Cortex of kidney (tissue), 1 donor: Measurements from ENCODE around the gene RACK1.
"Not testable (repeated sequence)": the region's sequence is repeated elsewhere in the genome, so short reads cannot be mapped to it uniquely, and the experiment has no call there.

Experiments
- DNase-seq: peaks from one replicate; lab custom pipeline; 2025; lab: John Stamatoyannopoulos, UW

RACK1 gene

DNA sequence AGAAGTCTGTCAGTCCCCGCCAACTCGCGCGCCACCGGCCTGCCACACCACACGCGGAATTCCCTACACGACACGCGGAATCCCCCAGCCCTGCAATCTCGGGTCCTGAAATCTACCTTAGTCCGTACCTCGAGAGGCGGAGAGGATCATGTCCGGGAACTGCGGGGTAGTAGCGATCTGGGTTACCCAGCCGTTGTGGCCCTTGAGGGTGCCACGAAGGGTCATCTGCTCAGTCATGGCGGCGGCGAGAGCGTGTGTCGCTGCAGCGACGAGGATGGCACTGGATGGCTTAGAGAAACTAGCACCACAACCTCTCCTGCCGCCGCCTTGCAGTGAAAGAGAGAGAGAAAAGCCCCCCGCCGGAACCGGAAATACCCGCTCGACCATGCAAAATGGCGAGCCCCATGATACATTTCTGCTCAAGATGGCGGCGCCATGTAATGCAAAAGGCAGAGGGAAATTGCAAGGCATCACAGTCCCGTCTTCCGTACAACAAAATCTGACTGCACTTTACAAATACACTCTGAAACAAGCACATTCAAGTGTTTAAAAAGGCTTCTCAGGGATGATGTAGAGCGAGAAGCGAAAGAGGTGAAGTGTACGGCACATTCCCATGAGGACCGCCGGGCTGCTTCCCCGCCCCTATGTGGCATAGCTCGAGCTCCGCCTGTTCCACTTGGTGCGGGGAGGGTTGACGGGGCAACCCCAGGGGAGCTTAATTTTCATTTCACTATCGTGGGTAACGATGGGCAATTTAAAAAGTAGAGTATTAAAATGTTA lies at the start of gene RACK1:
RACK1 (minus strand) TSS at position 343 of the 780 bp plus-strand sequence; CDS start at position 237, 106 bp downstream.
- DNase-seq, result no peak

DNA sequence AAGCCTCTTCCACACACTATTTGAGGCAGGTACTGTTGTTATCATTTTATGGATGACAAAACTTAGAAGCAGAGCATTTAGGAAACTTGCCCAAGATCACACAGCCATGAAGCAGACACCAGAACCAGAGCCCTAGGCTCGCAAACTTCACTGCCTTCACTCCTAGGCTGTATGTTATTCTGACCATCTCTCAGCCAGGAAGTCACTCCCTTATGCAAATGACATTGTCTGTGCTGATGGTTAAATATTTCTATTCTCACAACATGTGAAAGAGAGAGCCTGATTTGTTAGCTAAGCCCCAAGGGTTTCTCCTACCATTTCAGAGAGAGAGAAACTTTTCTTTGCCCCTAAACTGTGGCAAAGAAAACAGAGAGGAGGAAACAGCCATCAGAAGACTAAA lies 43.6 kb upstream of the RACK1 start:
- not testable (repeated sequence) for DNase-seq

DNA sequence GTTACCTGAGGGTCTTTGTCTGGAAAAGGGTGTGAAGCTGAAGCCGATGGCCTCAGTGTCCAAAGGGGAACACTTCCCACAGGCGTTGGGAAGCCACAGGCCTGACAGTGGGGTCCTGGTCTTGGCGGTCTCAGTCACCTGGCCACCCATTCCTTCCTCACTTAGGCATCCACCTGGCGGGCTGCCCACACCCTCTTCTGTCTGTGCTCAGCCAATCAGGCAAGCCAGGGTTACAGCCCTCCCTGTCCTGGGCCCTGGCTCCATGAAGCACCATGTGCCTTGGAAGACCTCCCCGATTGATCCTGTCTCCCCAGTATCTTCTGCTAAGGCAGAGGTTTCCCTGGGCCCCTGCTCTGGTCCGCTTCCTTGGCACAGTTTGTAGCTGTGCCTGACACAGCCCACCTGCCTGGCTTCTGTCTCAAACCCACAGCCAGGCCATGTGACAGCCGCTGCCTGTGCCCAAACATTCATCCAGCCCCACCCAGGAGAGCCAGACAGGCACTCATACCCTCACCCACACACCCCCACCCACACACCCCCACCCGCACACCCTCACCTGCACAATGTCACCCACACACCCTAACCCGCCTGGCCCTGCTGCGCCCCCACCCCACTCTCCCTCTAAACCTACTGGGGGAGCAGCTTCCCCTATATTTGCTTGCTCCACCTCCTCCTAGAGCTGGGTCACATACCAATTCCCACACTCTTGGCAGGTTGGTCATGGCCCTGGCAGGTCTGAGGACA lies 42.4 kb upstream of the RACK1 start:
- not testable (repeated sequence) for DNase-seq

DNA sequence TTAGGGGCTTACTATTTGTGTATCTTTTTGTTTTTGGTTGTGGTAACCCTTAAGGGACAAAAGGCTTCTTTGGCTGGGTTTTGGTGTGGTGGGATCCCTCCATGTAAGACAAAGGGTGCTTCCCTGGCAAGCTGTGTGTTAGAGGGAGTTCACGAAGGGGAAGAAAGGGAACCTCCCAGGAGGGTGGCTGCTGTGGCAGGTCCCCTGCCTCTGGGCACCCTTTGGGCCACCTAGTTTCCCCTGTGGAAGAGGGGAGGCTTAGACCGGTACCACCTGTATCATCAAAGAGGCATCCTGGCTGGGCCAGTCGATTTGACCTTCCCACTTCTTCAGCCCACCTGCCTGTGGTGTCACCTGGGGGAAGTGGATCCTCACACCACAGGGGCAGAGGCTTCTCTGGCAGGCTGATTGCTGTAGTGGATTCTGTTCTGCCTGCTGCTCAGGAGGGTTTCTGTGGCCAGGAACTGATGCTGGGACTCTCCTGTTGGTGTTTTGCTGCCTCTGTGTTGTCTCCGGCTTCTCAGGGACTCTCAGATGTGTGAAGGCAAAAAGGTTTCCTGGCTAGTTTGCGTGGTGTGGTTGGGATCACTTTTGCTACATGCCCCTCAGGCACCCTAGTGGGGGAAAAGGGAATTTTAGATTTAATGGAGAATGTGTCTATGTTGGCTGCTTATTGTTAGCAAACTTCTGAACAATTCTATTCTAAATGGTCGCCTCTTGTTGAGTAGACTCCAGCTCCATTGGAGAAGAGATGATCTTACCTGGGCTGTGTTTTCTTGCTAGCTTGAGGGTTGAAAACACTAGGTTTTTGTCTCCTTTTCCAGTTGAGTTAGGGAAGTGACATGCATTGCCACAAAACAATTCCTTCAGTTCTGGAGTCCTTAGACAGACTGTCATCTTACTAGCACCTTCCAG lies 40.4 kb upstream of the RACK1 start:
- not testable (repeated sequence) for DNase-seq

DNA sequence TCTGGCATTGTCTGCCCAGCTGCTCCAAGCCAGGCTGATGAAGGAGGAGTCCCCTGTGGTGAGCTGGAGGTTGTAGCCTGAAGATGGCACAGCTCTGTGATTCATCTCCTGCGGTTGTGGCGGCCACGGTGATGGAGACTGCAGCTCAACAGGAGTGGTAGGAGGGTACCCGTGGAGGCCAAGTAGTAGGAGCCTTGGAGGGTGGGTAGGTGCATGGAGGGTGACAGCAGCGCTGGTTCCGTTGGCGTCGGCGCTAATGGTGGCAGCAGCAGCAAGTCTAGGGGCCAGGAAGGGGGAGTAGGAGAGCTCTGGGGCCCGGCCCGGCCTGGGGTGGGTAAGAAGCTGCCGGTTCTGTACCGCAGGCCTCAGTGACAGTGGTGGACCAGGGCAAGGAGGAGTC lies 39.6 kb upstream of the RACK1 start:
- no peak for DNase-seq

DNA sequence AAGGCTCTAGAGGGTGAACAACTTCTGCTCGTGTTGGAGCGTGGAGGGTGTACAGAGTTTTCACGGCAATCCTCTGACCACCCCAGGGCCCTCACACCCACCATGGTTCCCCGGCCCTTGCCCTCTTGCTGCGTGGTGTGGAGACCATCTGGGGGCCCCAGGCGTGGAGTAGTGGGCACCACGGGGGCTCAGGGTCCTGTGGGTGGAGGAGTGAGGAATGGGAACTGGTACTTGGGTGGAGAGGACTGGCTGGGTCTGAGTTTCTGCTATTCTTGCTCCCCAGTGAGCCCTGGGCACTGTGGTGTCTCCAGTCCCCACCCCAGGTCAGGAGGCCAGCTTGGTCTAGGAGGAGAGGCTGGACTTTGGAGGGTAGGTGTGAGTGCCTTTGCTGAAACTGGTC lies 39.2 kb upstream of the RACK1 start:
- DNase-seq, result no peak

DNA sequence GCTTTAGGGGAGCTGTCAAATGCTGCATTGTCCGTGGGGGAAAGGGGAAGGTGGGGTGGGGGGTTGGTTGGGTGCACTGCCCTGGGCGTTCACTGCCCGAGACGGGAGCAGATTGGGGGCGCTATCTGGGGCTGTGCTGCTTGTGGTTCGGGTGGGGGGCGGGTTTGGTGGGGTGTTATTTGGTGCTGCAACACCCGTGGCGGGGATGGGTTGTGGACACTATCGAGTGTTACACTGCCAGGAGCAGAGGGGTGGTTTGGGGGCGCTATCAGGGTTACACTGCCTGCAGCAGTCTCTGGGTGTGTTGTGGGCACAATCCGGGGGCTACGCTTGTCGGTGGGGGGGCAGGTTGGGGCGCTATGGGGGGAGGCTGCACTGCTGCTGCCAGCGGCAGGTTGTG lies 38.7 kb upstream of the RACK1 start:
- not testable (repeated sequence) for DNase-seq

DNA sequence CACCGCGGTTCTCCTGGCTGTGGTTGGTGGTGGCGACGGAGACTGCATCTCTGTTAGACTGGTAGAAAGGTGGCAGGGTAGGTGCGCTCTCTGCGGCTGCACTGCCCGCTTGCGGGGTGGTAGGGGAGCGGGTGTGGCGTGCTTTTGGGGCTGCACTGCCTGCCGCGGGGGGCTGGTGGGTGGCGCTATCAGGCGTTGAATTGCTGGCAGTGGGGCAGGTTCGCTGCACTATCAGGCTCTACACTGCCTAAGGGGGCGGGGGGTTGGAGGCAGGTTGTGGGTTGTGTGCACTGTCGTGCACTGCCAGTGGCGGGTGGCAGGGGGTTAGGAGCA lies 38.2 kb upstream of the RACK1 start:
- no peak for DNase-seq

DNA sequence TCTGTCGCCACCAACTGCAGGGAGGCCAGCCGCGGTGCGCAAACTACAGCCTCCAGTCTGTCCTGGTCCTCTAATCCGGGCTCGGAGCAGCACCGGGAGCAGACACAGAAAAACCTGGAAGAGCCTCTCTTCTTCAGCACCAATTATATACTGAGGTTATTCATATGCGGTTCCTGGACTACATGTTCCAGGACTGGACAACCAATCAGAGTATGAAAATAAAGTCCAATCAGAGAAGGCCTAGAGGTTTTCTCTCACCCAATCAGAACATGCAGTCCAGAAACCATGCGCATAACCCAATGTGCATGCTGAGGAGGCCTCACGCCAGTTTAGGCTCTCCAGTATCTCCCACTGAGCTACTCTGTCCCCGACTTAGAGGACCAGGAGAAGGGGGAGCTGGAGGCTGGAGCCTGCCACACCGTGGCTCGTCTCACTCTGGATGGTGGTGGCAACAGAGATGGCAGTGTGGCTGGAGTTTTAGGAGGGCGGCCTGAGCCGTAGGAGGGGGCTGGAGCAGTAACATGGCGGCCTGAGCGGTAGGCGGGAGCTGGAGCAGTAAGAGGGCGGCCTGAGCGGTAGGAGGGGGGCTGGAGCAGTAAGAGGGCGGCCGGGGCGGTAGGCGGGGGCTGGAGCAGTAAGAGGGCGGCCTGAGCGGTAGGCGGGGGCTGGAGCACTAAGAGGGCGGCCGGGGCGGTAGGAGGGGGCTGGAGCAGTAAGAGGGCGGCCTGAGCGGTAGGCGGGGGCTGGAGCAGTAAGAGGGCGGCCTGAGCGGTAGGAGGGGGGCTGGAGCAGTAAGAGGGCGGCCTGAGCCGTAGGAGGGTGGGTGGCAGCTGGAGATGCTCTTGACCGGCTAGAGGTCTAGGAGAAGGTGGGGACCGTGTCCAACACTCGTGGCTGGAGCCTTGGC lies 37.6 kb upstream of the RACK1 start:
- DNase-seq, result no peak

DNA sequence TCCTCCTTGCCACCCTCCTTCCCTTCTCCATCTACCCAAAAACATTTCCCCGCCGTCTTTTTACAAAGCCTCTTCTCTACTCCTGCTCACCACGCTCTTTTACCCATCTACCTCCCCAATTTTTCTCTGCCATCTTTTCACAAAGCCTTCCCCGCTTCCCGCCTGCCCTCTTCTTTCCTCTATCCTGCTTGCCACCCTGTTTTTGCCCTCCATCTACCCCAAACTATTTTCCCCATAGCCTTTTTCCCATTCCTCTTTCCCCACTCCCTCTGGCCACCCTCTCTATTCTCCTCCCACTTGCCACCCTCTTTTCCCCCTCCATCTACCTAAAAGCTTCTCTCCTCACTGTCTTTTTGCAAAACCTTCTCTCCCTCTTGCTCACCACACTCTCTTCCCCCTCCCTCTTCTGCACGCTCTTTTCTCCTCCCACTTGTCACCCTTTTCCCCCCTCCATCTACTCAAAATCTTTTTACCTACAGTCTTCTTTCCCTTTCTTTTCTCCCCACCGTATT lies 36.6 kb upstream of the RACK1 start:
- no peak for DNase-seq

DNA sequence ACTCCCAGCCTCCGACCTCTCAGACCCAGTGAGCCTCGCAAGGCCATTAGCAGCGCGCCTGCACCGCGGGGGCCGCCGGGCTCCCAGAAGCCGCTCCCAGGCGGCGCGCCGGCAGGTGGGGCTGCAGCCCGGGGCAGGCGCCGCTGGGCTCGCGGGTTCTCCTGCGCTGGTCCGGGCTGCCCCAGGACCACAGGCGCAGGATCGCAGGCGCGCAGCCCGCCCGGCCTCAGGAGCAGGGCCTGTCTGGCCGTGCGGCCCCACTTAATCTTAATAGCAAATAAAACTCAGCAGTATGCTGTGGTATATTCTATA lies 29.7 kb upstream of the RACK1 start:
- DNase-seq, result not testable (repeated sequence)

DNA sequence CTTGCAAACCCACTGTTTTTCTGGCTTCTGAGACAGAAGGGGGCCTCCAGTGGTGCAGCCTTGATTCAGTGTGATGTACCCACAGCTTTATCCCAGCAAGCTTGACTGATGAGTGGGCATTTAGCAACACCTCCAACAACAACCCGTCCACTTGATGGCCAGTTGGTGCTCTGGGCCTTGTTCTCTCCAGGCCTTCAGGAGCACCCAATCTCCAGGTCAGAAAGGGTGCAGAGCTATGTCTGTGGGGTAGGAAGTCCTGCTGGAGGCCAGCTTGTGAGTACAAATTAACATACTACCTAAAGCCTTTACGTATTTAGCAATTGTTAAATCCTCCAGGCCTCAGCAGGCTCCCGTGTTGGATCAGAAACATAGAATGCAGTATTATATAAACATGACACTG lies 27.4 kb upstream of the RACK1 start:
- no peak for DNase-seq

DNA sequence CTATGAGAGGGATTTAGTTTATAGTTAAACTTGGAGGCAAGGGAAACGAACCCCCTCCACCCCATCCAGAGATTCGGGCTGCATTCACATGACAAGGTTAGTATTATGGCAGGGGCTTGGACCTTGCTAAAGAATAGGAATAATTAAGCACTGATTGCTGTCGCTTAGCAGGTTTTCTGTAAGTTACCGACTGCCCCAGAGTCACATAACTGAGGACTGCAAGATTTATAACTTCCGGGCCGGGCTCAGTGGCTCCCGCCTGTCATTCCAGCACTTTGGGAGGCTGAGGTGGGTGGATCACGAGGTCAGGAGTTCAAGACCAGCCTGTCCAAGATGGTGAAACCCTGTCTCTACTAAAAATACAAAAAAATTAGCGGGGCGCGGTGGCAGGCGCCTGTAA lies 24.2 kb upstream of the RACK1 start:
- not testable (repeated sequence) for DNase-seq

DNA sequence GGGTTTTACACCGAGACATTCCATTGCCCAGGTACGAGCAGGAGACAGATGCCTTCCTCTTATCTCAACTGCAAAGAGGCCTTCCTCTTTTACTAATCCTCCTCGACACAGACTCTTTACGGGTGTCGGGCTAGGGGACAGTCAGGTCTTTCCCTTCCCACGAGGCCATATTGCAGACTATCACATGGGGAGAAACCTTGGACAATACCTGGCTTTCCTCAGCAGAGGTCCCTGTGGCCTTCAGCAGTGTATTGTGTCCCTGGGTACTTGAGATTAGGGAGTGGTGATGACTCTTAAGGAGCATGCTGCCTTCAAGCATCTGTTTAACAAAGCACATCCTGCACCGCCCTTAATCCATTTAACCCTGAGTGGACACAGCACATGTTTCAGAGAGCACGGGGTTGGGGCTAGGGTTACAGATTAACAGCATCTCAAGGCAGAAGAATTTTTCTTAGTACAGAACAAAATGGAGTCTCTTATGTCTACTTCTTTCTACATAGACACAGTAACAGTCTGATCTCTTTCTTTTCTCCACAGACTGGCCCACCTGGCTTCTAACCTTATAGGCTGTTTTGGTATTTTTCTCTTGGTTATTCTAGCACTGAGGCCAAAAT lies 23.7 kb upstream of the RACK1 start:
- DNase-seq, result not testable (repeated sequence)

DNA sequence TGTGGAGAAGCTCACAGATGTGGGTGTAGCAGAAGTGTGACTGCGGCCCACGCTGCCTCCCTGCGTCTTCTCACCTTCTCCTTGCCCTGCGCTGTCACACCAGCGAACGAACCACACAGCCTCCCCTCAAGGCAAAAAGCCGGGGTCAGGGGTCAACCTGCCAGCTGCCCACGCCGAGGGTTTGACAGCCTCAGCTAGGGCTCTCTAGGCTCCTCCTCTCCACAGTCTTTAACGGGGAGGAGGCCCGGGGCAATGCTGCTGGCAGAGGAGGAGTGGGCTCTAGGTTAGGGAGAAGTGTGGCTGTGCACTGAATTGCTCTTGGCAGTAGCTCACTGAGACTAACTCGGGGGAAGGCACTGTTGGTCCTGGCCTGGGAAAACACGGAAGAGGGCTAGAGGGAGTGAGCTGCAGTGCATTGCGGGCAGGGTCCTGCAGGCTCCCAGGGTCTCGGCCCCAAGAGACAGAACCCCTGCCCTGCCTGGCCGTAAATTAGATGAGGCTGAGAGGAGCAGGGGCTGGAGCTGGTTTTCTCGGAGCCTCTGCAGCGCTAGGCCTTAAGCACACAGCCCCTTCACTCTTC lies 21.5 kb upstream of the RACK1 start:
- no peak for DNase-seq

DNA sequence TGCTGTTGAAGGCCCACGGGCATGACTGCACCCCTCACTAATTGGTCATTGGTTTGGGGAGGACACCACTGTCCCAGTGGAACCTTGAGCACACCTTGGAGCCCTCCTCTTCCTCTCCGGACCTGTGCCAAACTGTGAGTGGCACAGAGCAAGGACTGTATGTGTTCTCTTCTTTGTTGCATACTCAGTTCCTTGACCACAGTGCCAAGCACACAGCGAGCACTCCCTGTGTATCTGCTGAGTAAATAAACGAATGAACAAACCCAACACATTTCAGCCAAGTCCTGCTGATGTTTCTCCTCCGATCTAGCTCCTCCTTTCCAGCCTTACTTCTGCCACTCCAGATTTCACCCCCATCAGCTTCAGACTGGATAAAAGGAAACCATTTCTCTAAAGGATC lies 19.9 kb upstream of the RACK1 start:
- no peak for DNase-seq

DNA sequence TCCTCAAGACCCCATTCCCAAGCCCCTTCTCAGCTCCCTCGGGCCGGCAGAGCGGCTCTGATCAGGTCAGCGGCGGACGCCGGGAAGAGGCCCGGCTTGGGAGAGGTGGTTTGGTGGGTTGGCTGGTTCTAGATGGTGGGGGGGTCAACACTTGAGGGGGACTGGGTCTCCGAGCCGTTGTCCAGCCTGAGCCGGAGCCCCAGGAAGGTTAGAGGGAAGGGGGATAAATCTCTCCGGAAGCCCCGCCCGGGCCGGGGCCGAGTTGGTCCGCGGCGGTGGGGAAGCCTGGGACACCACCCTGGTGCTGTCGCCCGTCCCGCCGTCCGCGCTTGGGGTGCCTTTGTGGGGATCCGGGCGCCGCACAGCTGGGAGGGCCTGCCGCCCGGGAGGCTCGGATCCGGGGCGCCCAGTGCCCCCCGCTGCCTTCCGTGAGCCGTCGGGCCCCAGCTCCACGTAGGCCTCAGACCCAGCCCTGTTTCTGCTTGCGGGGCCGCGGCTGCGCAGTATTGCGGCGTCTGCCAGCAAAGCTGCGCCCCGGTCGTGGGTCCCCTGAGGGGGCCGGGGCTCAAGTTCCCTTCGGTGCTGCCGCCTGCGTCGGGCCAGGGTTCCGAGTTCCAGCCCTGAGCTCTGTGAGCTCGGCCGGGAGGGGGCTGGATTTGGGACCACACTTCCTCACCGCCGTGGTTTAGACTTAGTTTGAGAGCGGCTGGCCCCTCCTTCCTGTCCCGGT lies 17.8 kb upstream of the RACK1 start:
- no peak for DNase-seq

DNA sequence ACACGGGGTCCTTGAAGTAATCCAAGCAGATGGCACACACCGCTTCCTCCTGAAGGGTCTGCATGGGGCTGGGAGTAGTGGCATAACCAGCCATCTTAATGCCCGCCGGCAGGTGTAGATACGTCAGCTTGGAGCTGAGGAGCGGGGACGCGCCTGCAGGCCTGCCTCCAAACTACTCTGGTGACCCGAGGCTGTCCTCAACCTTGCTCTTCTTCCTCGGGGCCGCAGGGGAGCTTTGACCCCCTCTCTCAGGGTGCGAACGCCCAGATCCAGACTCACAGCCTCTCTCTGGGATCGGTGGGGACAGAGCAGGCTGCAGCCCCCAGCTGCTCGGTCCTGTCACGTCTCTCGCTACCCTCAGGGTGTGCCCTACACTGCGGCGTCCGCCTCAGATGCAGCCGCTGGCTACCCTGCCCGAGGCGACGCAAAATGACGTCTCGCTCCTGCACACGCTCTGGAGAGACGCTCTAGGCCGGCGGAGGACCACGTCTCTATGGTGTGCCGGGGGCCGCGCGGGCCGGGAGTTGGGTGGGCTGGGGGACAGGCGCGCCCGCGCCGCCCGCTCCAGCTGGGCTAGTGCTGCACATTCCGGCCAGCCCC lies 17.1 kb upstream of the RACK1 start, which contains the start of gene TRIM52:
TRIM52 (minus strand) TSS at position 424 of the 600 bp plus-strand sequence; CDS start at position 94, 330 bp downstream.
- no peak for DNase-seq
